HEK293 (cell line): ENCODE results near the gene TRUB1.
"Not testable (repeated sequence)": the region's sequence is repeated elsewhere in the genome, so short reads cannot be mapped to it uniquely, and the experiment has no call there.

ENCODE experiments used
- CTCF ChIA-PET: fragments of 350-600 bp; formaldehyde crosslinking; extraction: SDS; loops from one replicate; lab custom pipeline; 2021; ENCODE audit warnings: antibody characterized with exemption; lab: Yijun Ruan, JAX
- POLR2A ChIA-PET: fragments of 300-600 bp; formaldehyde crosslinking; extraction: SDS; loops from one replicate; lab custom pipeline; 2020; ENCODE audit warnings: antibody characterized with exemption, inconsistent platforms; lab: Yijun Ruan, JAX
- H3K27ac ChIP-seq: fragments of 200-500 bp; sonication (Bioruptor generic); 2 replicates; pipeline ENCODE4 v1.5.1; 2014; ENCODE audit warnings: low read depth, low read length, control low read depth, inconsistent platforms; ENCODE audit errors: extremely low read depth
- H3K36me3 ChIP-seq, 2 experiments: fragments of 200-500 bp in 1 of 2; sonication (Bioruptor generic) in 1 of 2; 1 replicate in 1 of 2; 2 replicates in 1 of 2; pipeline ENCODE4 v1.5.1; 2014 to 2017; ENCODE audit warnings: inconsistent platforms in 2 of 2, low read length in 2 of 2; ENCODE audit not compliant: control insufficient read depth in 2 of 2, insufficient read depth in 1 of 2
- H3K4me1 ChIP-seq: fragments of 200-500 bp; sonication (Bioruptor generic); 2 replicates; pipeline ENCODE4 v1.5.1; 2014; ENCODE audit warnings: mild to moderate bottlenecking, low read length, inconsistent platforms; ENCODE audit not compliant: control insufficient read depth, insufficient read depth
- H3K4me3 ChIP-seq: 2 replicates; pipeline ENCODE4 v1.5.1; 2011; ENCODE audit warnings: low read depth, mild to moderate bottlenecking, control low read depth, low read length, moderate library complexity
- H3K9me3 ChIP-seq: fragments of 200-500 bp; sonication (Bioruptor generic); 2 replicates; pipeline ENCODE4 v1.5.1; 2014; ENCODE audit warnings: low read depth, low read length, inconsistent platforms; ENCODE audit not compliant: control insufficient read depth, insufficient read depth
- KLF1 ChIP-seq: fragments of 450-650 bp; formaldehyde crosslinking; IDR thresholded peaks from 2 replicates; pipeline ENCODE4 v1.5.1; 2016; ENCODE audit warnings: missing biosample characterization, missing genetic modification characterization
- MZF1 ChIP-seq: fragments of 450-650 bp; formaldehyde crosslinking; IDR thresholded peaks from 2 replicates; pipeline ENCODE4 v1.5.1; 2017; ENCODE audit warnings: missing biosample characterization, missing genetic modification characterization, borderline replicate concordance
- YY1 ChIP-seq: fragments of 450-650 bp; formaldehyde crosslinking; IDR thresholded peaks from 2 replicates; pipeline ENCODE4 v1.5.1; 2018; ENCODE audit warnings: missing biosample characterization, missing genetic modification characterization
- ZBTB17 ChIP-seq: fragments of 450-650 bp; formaldehyde crosslinking; IDR thresholded peaks from 2 replicates; pipeline ENCODE4 v1.5.1; 2016; ENCODE audit warnings: missing biosample characterization, missing genetic modification characterization
- ZBTB20 ChIP-seq: fragments of 450-650 bp; formaldehyde crosslinking; IDR thresholded peaks from 2 replicates; pipeline ENCODE4 v1.5.1; 2016; ENCODE audit warnings: missing biosample characterization, missing genetic modification characterization
- ZNF10 ChIP-seq: fragments of 450-650 bp; formaldehyde crosslinking; IDR thresholded peaks from 2 replicates; pipeline ENCODE4 v1.5.1; 2017; ENCODE audit warnings: missing biosample characterization, missing genetic modification characterization
- ZNF121 ChIP-seq: fragments of 450-650 bp; formaldehyde crosslinking; IDR thresholded peaks from 2 replicates; pipeline ENCODE4 v1.5.1; 2016; ENCODE audit warnings: missing biosample characterization, missing genetic modification characterization
- ZNF146 ChIP-seq: fragments of 450-650 bp; formaldehyde crosslinking; IDR thresholded peaks from 2 replicates; pipeline ENCODE4 v1.5.1; 2016; ENCODE audit warnings: missing biosample characterization, missing genetic modification characterization
- ZNF221 ChIP-seq: fragments of 450-650 bp; formaldehyde crosslinking; IDR thresholded peaks from 2 replicates; pipeline ENCODE4 v1.5.1; 2017; ENCODE audit warnings: missing biosample characterization, missing genetic modification characterization, borderline replicate concordance
- ZNF366 ChIP-seq: fragments of 450-650 bp; formaldehyde crosslinking; conservative IDR thresholded peaks from 2 replicates; pipeline ENCODE4 v1.5.1; 2016; ENCODE audit warnings: missing biosample characterization, missing genetic modification characterization
- ZNF843 ChIP-seq: fragments of 450-650 bp; formaldehyde crosslinking; IDR thresholded peaks from 2 replicates; pipeline ENCODE4 v1.5.1; 2016; ENCODE audit warnings: missing biosample characterization, missing genetic modification characterization
- ZSCAN30 ChIP-seq: fragments of 450-650 bp; IDR thresholded peaks from 2 replicates; pipeline ENCODE4 v1.5.1; 2018; ENCODE audit warnings: missing biosample characterization, mild to moderate bottlenecking, missing genetic modification characterization, moderate library complexity
- TF ChIP-seq, protein P1 (sequence below): fragments of 450-650 bp; formaldehyde crosslinking; IDR thresholded peaks from 2 replicates; pipeline ENCODE4 v1.5.1; 2016; ENCODE audit warnings: missing biosample characterization, missing genetic modification characterization, borderline replicate concordance
- TF ChIP-seq, protein P2 (sequence below): fragments of 450-650 bp; formaldehyde crosslinking; IDR thresholded peaks from 2 replicates; pipeline ENCODE4 v1.5.1; 2016; ENCODE audit warnings: missing biosample characterization, missing genetic modification characterization, low read depth
- TF ChIP-seq, protein P3 (sequence below): fragments of 450-650 bp; formaldehyde crosslinking; IDR thresholded peaks from 2 replicates; pipeline ENCODE4 v1.5.1; 2016; ENCODE audit warnings: missing biosample characterization, missing genetic modification characterization

TRUB1 gene

DNA sequence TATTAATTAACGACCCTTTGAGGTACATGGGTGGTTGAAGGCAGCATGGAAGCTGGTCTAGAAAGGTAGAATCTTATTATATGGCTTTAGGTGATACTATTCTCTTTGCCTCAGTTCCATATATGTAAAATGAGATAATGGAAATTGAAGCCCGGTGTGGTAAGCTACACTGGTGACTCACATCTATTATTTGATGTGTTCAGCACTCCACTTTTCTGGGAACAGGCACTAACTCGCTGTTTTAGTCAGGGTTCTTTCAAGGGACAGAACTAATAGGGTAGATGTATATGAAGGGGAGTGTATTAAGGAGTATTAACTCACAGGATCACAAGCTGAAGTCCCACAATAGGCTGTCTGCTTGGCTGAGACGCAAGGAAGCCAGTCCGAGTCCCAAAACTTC, 4.4 kb upstream of the TRUB1 start:
- POLR2A ChIA-PET = no interaction called here
- TF ChIP-seq, protein P1, sequence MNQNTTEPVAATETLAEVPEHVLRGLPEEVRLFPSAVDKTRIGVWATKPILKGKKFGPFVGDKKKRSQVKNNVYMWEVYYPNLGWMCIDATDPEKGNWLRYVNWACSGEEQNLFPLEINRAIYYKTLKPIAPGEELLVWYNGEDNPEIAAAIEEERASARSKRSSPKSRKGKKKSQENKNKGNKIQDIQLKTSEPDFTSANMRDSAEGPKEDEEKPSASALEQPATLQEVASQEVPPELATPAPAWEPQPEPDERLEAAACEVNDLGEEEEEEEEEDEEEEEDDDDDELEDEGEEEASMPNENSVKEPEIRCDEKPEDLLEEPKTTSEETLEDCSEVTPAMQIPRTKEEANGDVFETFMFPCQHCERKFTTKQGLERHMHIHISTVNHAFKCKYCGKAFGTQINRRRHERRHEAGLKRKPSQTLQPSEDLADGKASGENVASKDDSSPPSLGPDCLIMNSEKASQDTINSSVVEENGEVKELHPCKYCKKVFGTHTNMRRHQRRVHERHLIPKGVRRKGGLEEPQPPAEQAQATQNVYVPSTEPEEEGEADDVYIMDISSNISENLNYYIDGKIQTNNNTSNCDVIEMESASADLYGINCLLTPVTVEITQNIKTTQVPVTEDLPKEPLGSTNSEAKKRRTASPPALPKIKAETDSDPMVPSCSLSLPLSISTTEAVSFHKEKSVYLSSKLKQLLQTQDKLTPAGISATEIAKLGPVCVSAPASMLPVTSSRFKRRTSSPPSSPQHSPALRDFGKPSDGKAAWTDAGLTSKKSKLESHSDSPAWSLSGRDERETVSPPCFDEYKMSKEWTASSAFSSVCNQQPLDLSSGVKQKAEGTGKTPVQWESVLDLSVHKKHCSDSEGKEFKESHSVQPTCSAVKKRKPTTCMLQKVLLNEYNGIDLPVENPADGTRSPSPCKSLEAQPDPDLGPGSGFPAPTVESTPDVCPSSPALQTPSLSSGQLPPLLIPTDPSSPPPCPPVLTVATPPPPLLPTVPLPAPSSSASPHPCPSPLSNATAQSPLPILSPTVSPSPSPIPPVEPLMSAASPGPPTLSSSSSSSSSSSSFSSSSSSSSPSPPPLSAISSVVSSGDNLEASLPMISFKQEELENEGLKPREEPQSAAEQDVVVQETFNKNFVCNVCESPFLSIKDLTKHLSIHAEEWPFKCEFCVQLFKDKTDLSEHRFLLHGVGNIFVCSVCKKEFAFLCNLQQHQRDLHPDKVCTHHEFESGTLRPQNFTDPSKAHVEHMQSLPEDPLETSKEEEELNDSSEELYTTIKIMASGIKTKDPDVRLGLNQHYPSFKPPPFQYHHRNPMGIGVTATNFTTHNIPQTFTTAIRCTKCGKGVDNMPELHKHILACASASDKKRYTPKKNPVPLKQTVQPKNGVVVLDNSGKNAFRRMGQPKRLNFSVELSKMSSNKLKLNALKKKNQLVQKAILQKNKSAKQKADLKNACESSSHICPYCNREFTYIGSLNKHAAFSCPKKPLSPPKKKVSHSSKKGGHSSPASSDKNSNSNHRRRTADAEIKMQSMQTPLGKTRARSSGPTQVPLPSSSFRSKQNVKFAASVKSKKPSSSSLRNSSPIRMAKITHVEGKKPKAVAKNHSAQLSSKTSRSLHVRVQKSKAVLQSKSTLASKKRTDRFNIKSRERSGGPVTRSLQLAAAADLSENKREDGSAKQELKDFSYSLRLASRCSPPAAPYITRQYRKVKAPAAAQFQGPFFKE (tag by site-specific recombination) = no peak
- TF ChIP-seq ZNF366 (tag by site-specific recombination) (no peak), ZBTB17 (tag by site-specific recombination) (0 out of 2 replicates have a peak, but pooled peaks have one; percentile 22)

DNA sequence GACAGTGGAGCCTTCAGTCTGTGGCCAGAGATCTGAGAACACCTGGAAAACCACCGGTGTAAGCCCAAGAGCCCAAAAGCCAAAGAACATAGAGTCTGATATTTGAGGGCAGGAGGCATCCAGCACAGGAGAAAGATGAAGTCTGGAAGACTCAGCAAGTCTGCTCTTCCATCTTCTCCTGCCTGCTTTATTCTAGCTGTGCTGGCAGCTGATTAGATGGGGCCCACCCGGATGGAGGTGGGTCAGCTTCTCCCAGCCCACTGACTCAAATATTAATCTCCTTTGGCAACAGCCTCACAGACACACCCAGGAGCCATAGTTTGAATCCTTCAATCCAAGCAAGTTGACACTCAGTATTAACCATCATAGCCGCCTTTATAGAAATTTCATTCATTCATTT, 4.0 kb upstream of the TRUB1 start:
- POLR2A ChIA-PET, H3K27ac ChIP-seq, H3K4me1 ChIP-seq, H3K9me3 ChIP-seq, H3K36me3 ChIP-seq, H3K4me3 ChIP-seq: not testable (repeated sequence)
- 0 out of 2 replicates have a peak, but pooled peaks have one; percentile 58 for TF ChIP-seq ZNF10 (tag by site-specific recombination)
- CTCF ChIA-PET = interaction anchor here (1.2 kb wide), 1 partner anchor 208 kb away, joined by 3 read pairs; no protein-coding TSS in a partner anchor

More for the DNA sequence above, 4.4 kb upstream of the TRUB1 start:
- Histone ChIP-seq H3K4me1 (no peaks in the 10 kb centered on the region), H3K9me3 (no peaks in the 10 kb centered on the region), H3K4me3 (no peak overlapping the region), H3K36me3 (no peaks in the 10 kb centered on the region), H3K27ac (no peak overlapping the region)
- CTCF ChIA-PET = interaction anchor here (0.5 to 2.0 kb wide), 3 partner anchors 39 to 208 kb away, joined by 3 to 9 read pairs (median 3); no protein-coding TSS in a partner anchor

DNA sequence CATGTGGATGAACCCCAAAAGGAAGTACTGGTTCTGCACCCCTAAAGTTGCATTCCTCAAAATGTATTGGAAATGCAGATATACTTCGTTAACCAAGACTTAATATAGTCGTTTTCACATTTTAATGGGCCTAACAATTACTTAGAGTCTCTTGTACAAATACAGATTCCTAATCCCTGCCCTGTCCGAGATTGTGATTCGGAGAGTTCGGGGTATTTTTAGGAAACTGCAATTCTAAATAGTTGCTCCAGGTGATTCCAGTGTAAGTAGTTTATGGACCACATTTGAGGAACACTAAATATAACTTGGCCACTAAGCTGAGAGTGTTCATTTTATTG, 830 bp downstream of the TRUB1 start:
- TF ChIP-seq ZBTB20 (tag by site-specific recombination) (peak; percentile 64; the same call in 1 of the 2 replicates), ZNF121 (no peak)
- Histone ChIP-seq H3K36me3 (peaks cover 22 to 26% of the 10 kb centered on the region in 2 experiments), H3K4me3 (peak overlapping the region; percentile 96), H3K4me1 (no peaks in the 10 kb centered on the region), H3K9me3 (no peaks in the 10 kb centered on the region), H3K27ac (peak overlapping the region; percentile 71; the same call in 1 of the 2 replicates)
- POLR2A ChIA-PET = interaction anchor here (1.0 to 1.9 kb wide), 3 partner anchors 23 to 59 kb away, joined by 4 to 6 read pairs (median 4); no protein-coding TSS in a partner anchor
- CTCF ChIA-PET = interaction anchor here (1.6 to 1.8 kb wide), 3 partner anchors 59 to 117 kb away, joined by 4 to 7 read pairs (median 5); partner anchors contain the start of gene FHIP2A

DNA sequence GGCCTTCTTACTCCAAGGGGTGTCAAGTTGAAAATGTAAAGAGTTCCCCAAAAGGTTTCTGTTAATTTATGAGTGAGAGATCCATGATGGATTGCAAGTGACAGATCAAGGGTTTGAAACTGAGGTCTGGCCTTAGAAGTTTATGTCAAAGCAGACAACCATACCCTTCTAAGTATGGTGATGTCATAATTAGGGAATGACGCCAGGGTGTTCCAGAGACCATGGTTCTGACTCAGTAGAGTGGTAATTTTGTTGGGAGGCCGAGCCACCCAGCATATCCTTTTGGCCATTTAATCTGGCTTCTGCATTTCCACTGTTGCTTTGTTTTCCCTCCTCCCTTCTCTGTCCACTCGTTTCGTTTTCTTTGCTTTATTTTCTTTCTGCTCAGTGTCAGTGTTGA, 2.7 kb downstream of the TRUB1 start:
- no peaks in the 10 kb centered on the region for H3K4me1 ChIP-seq
- no peak overlapping the region for H3K27ac ChIP-seq
- POLR2A ChIA-PET = no interaction called here
- H3K4me3 ChIP-seq = no peak overlapping the region
- no peaks in the 10 kb centered on the region for H3K9me3 ChIP-seq
- CTCF ChIA-PET = no interaction called here
- peaks cover 32% of the 10 kb centered on the region in 2 experiments for H3K36me3 ChIP-seq
- no peak for TF ChIP-seq KLF1 (tag by site-specific recombination)
- TF ChIP-seq, protein P2, sequence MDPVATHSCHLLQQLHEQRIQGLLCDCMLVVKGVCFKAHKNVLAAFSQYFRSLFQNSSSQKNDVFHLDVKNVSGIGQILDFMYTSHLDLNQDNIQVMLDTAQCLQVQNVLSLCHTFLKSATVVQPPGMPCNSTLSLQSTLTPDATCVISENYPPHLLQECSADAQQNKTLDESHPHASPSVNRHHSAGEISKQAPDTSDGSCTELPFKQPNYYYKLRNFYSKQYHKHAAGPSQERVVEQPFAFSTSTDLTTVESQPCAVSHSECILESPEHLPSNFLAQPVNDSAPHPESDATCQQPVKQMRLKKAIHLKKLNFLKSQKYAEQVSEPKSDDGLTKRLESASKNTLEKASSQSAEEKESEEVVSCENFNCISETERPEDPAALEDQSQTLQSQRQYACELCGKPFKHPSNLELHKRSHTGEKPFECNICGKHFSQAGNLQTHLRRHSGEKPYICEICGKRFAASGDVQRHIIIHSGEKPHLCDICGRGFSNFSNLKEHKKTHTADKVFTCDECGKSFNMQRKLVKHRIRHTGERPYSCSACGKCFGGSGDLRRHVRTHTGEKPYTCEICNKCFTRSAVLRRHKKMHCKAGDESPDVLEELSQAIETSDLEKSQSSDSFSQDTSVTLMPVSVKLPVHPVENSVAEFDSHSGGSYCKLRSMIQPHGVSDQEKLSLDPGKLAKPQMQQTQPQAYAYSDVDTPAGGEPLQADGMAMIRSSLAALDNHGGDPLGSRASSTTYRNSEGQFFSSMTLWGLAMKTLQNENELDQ = no peak
- TF ChIP-seq ZSCAN30 (tag by site-specific recombination) = no peak
- no peak for TF ChIP-seq ZNF146 (tag by site-specific recombination)
- TF ChIP-seq ZNF843 (tag by site-specific recombination) = no peak
- TF ChIP-seq ZNF221 (tag by site-specific recombination) = no peak
- TF ChIP-seq MZF1 = no peak
- TF ChIP-seq YY1 (tag by site-specific recombination) = no peak
- TF ChIP-seq, protein P3, sequence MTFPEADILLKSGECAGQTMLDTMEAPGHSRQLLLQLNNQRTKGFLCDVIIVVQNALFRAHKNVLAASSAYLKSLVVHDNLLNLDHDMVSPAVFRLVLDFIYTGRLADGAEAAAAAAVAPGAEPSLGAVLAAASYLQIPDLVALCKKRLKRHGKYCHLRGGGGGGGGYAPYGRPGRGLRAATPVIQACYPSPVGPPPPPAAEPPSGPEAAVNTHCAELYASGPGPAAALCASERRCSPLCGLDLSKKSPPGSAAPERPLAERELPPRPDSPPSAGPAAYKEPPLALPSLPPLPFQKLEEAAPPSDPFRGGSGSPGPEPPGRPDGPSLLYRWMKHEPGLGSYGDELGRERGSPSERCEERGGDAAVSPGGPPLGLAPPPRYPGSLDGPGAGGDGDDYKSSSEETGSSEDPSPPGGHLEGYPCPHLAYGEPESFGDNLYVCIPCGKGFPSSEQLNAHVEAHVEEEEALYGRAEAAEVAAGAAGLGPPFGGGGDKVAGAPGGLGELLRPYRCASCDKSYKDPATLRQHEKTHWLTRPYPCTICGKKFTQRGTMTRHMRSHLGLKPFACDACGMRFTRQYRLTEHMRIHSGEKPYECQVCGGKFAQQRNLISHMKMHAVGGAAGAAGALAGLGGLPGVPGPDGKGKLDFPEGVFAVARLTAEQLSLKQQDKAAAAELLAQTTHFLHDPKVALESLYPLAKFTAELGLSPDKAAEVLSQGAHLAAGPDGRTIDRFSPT (tag by site-specific recombination) = no peak
